Pons (tissue), 1 donor: Measurements from ENCODE around the gene STAT5A.
"Not testable (repeated sequence)": the region's sequence is repeated elsewhere in the genome, so short reads cannot be mapped to it uniquely, and the experiment has no call there.

Source experiments
- DNase-seq: peaks from one replicate; pipeline ENCODE4 v3.0.0-alpha.2; 2016; ENCODE audit warnings: low spot score

The STAT5A gene

DNA sequence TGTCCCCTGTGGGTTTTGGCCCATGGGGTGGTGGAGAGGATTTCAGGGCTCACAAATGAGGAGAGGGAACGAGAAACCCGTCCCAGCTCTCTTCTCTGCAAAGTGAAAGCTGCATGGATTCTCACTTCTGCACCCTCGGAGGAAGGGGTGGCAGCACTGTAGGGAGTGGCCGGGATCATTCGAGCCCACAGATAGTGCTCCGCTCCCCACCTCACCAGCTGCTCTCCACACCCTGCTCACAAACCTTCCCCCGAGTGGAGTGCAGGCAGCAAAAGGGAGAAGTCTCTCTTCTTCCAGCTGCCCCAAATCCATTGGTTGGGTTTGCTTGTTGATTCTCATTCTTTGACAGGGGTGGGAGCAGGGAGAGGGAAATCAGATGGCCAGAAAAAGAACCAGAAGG, 20.1 kb downstream of the STAT5A start:
- no peak for DNase-seq

DNA sequence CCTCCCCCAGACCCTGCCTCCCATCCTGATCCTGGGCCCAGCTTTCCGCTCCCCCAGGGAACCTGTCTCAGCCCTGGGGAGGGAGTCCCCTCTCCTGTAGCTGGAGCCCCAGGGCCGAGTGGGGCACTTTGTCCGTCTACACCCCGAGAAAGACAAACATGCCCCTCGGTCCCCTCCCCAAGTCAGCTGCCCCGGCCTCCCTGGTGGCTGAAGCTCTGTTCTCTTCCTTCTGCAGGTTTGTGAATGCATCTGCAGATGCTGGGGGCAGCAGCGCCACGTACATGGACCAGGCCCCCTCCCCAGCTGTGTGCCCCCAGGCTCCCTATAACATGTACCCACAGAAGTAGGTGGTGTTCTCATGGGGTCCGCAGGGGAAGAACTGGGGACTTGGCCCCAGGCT, 20.8 kb downstream of the STAT5A start:
- no peak for DNase-seq

DNA sequence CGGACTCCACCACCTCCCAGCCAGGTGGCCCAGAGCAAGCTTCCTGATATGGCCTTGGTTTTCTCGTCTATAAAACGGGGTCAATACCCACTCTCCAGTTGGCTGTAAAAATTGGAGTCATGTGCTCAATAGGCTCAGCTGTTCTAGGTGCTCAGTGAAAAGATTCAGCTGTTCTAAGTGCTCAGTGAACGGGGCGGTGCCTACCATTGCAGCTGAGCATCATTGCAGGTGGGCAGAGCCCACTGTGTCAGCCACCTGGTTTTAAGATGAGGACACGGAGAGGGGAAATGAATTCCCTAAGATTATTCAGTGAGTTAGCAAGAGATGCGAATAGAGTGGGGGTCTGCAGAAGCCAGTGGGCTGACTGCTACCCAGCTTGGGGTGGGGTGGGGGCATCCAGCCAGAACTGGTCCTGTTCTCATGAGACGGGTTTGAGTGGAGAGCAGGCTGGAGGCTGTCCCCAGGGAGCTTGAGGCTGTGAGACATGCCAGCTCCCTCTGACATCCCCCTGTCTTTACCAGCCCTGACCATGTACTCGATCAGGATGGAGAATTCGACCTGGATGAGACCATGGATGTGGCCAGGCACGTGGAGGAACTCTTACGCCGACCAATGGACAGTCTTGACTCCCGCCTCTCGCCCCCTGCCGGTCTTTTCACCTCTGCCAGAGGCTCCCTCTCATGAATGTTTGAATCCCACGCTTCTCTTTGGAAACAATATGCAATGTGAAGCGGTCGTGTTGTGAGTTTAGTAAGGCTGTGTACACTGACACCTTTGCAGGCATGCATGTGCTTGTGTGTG, 21.9 kb downstream of the STAT5A start:
- no peak for DNase-seq

DNA sequence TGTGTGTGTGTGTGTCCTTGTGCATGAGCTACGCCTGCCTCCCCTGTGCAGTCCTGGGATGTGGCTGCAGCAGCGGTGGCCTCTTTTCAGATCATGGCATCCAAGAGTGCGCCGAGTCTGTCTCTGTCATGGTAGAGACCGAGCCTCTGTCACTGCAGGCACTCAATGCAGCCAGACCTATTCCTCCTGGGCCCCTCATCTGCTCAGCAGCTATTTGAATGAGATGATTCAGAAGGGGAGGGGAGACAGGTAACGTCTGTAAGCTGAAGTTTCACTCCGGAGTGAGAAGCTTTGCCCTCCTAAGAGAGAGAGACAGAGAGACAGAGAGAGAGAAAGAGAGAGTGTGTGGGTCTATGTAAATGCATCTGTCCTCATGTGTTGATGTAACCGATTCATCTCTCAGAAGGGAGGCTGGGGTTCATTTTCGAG, 22.5 kb downstream of the STAT5A start:
- DNase-seq: no peak

DNA sequence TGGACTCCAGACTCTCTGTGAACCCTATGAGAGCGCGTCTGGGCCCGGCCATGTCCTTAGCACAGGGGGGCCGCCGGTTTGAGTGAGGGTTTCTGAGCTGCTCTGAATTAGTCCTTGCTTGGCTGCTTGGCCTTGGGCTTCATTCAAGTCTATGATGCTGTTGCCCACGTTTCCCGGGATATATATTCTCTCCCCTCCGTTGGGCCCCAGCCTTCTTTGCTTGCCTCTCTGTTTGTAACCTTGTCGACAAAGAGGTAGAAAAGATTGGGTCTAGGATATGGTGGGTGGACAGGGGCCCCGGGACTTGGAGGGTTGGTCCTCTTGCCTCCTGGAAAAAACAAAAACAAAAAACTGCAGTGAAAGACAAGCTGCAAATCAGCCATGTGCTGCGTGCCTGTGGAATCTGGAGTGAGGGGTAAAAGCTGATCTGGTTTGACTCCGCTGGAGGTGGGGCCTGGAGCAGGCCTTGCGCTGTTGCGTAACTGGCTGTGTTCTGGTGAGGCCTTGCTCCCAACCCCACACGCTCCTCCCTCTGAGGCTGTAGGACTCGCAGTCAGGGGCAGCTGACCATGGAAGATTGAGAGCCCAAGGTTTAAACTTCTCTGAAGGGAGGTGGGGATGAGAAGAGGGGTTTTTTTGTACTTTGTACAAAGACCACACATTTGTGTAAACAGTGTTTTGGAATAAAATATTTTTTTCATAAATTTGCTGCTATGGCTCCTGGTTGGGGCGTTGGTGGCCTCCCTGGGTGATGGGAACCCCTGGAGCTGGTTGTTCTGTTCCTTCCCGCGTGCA, 23.1 kb downstream of the STAT5A start:
- DNase-seq: peak; percentile 71

DNA sequence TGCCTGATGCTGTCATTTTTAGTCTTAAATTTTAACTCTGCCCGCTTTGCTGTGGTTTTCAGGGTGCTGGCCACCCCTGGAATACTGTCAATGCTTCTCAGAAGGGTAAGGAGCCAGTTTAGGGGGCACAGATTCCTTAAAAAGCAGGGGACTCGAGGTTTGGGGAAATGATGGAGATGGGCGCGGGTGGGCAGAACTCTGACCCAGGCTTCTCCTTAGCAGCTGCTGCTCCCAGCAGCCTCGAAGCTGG, 23.7 kb downstream of the STAT5A start:
- DNase-seq: no peak

DNA sequence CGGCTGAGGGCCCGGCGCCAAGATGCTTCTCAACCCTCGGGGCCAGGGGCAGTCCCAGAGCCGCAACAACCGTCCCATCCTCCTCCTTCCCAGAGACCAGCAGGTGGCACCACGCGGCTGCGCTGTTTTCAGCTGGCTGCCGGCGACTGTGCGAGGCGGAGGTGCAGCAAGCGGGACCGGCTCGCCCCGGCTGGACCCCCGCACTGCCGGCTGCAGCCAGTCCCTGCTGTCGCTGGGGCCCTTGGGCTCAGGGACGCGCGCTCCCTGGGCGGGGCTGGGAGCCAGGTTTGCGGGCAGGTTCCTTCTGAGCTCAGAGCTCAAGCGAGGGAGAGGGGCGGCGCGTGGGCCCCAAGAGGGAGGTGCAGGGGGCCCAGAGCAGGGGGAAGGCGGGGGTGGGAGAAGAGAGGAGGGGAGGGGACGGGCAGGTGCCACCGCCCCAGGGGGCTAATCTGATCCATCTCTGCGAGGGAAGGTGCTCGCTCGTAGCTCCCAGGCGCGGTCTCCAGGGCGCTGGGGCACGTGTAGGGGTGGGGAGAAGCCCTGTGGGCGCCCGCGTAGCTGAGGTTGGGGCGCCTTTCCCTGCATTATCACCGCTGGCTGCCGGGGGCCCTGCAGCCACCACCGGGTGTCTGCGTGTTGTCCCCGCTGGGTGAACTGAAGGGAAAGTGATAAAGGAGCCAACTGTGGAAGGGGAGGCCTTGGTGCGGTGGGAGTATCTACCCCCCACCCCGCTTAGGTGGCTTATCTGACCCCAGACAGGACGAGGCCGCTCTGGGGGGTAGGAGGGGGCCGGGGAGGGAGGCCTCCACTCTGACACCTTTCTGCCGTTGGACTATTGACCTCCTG, 24.2 kb downstream of the STAT5A start:
- DNase-seq: peak; percentile 80

DNA sequence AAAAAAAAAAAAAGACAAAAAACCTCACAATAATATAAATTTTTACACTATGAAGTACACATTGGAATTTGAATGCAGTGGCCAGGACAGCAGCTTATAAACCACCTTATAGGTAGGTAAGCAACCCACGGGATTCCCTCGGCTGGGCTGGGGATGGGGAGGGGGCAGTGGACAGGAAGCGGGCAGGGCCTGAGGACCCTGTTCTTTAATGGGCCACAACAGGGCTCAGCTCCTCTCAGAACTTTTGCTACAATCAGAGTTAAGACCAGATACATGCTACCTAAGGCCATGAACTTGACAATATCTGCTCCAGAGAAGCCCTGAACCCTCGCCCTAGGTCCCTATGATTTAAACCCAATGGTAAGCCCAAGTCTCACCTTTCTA, 25.1 kb downstream of the STAT5A start:
- DNase-seq: no peak

DNA sequence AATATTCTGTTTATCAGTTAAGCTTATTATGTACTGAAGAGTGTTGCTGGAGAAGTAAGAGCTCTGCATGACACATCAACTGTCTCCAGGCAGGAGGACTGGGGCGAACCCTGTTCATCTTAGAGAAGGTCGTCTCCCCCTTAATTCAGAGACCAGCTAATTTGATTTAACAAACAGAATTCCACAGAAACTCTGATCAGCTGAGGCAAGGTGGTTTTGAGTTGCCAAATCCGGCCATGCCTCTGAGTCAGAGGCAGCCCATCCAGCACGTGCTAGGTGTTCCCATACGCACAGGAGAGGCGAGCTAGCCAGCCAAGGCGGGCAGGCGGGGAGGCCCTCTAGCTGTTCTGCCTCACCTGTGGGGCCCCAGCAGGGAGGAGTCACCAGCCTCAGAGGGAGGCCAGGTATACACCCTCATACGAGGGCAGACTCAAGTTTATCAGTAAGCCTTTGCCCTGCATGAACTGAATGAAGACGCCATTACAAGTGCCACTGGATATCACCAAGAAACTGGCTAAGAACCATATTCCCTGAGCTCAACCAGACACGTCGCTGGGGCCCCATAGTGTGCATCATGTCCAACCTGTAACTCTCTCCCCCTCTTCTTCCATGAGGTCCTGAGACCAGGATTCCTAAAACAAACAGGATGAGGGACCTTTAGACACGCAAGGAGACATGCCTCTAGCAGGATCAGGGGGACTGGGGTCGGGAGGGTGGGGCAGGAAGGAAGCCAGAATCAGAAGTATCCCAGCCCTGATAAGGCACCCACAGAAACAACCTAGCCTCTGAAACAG, 25.7 kb downstream of the STAT5A start:
- DNase-seq: no peak

DNA sequence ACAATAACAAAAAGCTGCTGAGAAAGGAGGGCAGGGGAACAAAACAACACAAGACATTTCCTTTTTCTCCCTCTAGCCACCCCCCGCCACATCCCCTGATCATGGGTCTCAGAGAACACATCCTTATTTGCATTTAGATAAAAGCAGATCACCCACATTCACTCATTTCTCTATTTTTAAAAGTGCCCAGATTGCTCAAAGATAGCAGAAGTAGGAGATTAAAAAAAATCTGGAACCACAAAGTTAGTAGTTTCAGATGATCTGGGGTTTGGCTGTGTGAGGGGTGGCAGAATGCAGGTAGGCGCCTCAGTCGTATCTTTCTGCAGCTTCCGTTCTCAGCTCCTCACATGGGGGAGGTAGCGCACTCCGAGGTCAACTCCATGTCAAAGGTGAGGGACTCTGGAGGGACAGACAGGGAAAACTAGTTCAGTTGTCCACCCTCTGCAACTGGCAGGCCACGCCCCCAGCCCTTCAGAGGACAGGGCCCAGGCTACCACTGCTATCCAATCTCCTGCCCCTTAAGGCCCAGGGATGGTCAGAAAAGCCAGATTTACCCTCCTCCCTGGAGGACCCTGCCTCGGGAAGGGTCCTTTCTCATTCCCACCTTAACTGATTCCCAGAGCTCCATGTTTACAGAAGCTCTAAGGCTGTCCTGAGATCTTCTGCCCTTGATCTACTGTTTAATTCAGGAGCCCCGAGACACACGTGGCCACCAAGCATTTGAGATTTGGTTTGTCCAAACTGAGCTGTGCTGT, 27.3 kb downstream of the STAT5A start:
- DNase-seq: peak; percentile 59

DNA sequence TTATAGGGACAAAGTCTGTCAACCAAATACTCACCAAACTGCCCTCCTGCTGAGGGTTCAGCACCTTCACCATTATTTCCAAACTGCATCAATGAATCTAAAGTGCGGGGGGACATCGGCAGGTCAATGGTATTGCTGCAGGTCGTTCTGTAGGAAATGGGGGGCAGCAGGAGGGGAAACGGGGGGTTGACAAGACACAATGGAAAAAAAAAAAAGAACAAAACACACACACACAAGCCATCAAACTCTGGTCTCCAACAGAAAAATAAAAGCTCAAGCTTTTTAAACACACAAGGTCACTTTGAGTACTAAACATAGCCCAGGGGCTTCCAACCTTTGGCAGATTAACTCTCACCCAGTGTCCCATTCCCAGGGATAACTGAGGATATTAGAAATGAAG, 28.5 kb downstream of the STAT5A start:
- DNase-seq: no peak

DNA sequence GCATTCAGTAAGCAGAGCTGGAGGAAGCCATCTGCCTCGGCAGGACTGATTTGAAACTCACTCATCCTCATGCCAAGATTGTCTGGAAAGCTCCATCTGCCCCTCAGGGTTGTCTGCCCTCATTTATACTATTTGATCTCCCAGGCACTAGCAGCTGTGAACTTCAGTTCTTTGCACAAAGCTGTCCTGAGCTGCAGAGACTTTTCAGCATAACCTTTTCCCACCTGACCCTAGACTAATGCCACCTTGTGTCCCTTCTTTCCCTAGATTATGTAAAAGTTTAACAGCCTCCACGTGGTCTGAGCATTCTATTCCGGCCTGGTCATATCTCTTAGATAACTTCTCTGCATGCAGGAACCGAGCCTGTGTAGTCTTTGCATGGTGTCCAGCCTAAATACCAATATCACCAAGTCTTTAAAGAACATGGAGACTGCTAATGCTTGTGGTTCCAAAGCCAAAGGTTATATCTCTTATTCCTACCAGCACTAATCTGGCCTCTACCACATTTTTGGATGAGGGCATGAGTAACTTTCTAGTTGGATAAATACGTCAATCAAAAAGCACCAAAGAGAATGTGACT, 29.1 kb downstream of the STAT5A start:
- no peak for DNase-seq

DNA sequence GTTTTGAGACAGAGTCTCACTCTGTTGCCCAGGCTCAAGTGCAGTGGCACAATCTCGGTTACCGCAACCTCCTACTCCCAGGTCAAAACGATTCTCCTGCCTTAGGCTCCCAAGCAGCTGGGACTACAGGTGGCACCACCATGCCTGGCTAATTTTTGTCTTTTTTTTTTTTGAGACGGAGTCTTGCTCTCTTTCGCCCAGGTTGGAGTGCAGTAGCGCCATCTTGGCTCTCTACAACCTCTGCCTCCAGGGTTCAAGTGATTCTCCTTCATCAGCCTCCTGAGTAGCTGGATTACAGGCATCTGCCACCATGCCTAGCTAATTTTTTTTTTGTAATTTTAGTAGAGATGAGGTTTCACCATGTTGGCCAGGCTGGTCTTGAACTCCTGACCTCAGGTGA, 29.7 kb downstream of the STAT5A start:
- not testable (repeated sequence) for DNase-seq

DNA sequence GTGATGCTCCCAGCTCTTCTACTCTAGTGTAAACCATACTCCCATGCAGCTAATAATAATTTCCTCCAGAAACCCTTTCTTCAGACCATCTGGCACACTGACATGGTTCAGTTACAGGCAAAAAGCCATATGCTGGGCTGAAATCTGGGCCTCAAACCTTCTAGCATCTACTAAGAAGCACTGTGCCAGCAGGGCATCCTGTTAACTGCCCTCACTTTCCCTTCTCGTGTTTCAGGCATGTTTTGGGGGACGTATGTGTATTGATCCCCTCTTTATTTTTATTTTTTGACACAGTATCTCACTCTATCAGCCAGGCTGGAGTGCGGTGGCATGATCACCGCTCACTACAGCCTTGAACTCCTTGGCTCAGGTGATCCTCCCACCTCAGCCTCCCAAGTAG, 33.3 kb downstream of the STAT5A start:
- no peak for DNase-seq

DNA sequence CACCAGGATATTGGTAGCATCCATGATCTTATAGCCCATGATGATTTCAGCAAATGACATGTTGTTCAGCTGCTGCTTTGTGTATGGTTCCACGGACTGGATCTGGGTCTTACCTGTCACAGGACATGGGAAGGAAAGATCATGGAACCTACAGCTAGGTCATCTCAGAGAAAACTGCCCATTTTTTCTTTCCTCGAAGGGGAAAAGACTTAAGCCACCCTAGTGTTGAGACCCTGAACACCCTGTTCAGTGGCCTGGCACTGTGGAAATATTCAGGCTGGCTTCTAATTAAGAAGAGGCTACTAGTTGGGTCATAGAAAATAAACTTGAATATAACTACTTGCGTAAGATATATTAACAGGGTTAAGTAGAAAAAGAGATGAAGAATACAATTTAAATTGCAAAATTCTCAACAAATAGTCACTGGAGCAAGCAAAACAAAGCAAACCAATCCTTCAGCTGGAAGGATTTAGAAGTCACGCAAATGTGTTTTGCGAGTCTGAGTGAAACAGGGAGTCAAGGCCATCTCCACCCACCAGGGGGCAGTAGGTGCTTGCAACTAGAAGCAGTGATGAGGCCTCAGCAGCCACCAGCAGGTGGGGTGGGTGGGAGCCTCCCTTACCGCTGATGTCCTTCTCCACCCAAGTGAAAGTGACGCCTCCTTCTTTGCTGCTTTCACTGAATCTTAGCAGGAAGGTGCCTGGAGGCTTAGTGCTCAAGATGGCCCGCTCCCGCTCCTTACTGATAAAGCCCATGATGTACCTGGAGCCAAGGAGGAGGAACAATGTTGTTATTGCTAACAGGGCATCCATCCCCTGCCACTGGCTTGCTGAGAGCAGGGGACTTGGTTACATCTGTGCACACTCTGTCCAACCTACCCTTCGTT, 34.3 kb downstream of the STAT5A start:
- peak; percentile 93 for DNase-seq

DNA sequence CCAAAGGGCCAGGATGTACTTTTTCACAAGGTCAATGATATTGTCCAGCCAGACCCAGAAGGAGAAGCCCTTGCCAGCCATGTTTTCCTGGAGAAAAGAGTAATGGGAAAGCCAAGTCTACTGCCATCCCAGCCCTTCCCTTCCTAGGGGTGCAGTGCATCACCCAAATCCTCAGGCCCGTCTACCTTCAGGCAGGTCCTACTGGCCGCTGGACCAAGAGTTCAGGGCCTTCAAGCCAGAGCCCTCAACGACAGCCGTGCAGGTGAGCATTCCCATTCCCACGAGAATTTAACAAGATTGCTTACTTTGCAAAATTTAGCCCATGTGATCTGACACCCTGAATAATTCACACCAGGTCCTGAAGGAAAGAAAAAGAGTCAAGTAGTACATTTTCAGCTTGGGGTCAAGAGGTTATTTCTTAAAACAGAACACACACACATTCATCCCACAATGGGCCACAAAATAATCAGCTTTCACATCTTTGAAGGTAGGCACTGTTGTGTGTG, 35.0 kb downstream of the STAT5A start:
- DNase-seq: no peak

DNA sequence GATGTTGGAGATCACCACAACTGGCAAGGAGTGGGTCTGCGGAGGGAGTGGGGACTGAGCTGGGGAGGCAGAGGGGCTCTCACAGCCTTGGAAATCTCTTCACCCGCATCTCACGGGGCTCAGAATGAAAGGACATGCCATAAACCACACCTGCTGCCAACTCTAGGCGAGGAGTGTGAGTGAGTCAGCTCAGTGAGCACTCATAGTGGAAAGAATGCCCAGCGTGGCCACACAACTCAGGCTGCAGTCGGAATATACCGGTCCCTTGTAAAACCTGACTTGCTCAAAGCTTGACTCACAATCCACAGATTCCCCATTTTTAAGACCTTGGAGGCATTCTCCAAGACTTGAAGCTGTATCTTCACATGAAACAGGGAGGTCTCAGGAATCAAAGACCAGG, 36.7 kb downstream of the STAT5A start:
- DNase-seq: no peak

DNA sequence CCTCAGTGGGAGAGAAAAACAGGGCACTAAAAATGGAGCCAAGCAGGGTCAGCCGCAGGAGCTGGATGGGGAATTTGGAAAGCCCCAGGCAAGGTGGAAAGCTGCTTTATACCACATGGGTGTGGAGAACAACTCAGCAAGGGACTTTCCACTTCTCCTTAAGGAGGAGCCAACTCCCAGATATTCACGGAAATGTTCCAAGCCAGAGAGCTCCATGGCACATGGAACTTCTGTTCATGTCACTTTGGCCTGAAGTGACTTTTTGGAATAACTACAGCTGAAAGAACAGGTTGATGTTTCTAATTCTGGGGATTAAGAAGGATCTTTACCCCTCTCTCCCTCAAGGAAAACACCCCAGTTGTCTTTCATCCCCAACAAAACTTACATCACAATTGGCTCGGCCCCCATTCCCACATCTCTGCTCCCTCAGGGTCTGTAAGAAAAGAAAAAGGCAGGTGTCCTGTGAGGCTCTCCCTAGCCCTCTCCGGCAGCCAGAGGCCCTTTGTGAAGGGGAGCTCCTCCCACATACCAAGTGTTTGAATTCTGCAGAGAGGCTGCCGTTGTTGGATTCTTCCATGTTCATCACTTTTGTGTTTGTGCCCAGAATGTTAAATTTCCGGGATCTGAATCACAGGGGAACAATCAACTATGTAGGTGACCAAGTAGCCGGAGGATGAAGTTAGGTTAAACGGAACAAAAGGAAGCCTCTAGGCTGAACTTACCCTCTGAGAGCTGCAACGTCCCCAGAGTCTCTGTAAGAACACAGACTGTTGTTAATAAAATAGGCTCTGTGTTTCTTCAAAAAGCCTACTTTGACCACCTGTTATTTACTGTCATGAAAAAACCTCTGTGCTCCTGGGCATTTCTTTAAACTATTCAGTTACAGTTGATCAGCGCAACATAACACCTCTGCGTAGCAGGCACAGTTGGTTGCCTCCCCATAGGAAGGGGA, 41.0 kb downstream of the STAT5A start:
- peak; percentile 67 for DNase-seq
